Suprapubic skin (tissue), 4 donors: ENCODE results near the gene PLPP7.

Experiments
- CTCF ChIP-seq, 2 donors: fragments of 200-600 bp in 1 of 2; fragments of 450-650 bp in 1 of 2; sonication (generic) in 1 of 2; IDR thresholded peaks; one replicate each; pipeline ENCODE4 v1.5.1; 2016 to 2019; ENCODE audit warnings: antibody characterized with exemption in 2 of 2, mild to moderate bottlenecking in 1 of 2, moderate library complexity in 1 of 2
- EP300 ChIP-seq: sonication (generic); formaldehyde crosslinking; IDR thresholded peaks from one replicate; pipeline ENCODE4 v1.6.1; 2017; ENCODE audit warnings: antibody characterized with exemption
- POLR2A ChIP-seq, 2 donors: fragments of 450-650 bp; IDR thresholded peaks; one replicate each; pipeline ENCODE4 v1.6.1; 2017; ENCODE audit warnings: antibody characterized with exemption in 2 of 2, mild to moderate bottlenecking in 2 of 2, moderate library complexity in 2 of 2
- POLR2AphosphoS5 ChIP-seq, 3 donors: sonication (generic); formaldehyde crosslinking; IDR thresholded peaks; one replicate each; pipeline ENCODE4 v1.6.1; 2017; ENCODE audit warnings: antibody characterized with exemption in 3 of 3

GRCh38 chr9:131329241-131329641 lies 39.7 kb downstream of the PLPP7 start:
- TF ChIP-seq CTCF (IDR thresholded peaks at IDR 0.05) (no peak), POLR2AphosphoS5 (IDR thresholded peaks at IDR 0.05) (no peak), POLR2A (IDR thresholded peaks at IDR 0.05) (no peak), EP300 (no peak)
